KMS-11 (cell line): ENCODE data around the gene PREPL.
"Not testable (repeated sequence)": the region's sequence is repeated elsewhere in the genome, so short reads cannot be mapped to it uniquely, and the experiment has no call there.

Experiments used
- H2AFZ ChIP-seq: fragments of 200-600 bp; sonication (generic); 2 replicates; pipeline ENCODE4 v1.6.1; 2016; ENCODE audit warnings: antibody characterized with exemption, mixed run types, low read depth
- H3K27ac ChIP-seq: fragments of 200-600 bp; sonication (generic); 2 replicates; pipeline ENCODE4 v1.6.1; 2016; ENCODE audit warnings: mild to moderate bottlenecking, mixed run types
- H3K27me3 ChIP-seq: fragments of 200-600 bp; sonication (generic); 2 replicates; pipeline ENCODE4 v1.6.1; 2017; ENCODE audit warnings: mild to moderate bottlenecking, low read depth, mixed run types, moderate library complexity; ENCODE audit not compliant: insufficient read depth
- H3K36me3 ChIP-seq: fragments of 200-600 bp; sonication (generic); 2 replicates; pipeline ENCODE4 v1.6.1; 2017; ENCODE audit warnings: mild to moderate bottlenecking, mixed run types; ENCODE audit not compliant: insufficient read depth
- H3K4me1 ChIP-seq: fragments of 200-600 bp; sonication (generic); 2 replicates; pipeline ENCODE4 v1.6.1; 2016; ENCODE audit warnings: mild to moderate bottlenecking, low read depth, mixed run types; ENCODE audit not compliant: poor library complexity, severe bottlenecking
- H3K4me2 ChIP-seq: fragments of 200-600 bp; sonication (generic); 2 replicates; pipeline ENCODE4 v1.7.0; 2016; ENCODE audit warnings: mild to moderate bottlenecking, mixed run types
- H3K4me3 ChIP-seq: fragments of 200-600 bp; sonication (generic); IDR thresholded peaks from 2 replicates; pipeline ENCODE4 v1.6.1; 2017; ENCODE audit warnings: low read depth, low read length, mixed read lengths; ENCODE audit not compliant: insufficient read depth
- H3K79me2 ChIP-seq: fragments of 200-600 bp; sonication (generic); 2 replicates; pipeline ENCODE4 v1.6.1; 2016; ENCODE audit warnings: low read depth, mixed run types; ENCODE audit not compliant: insufficient read depth
- H3K9ac ChIP-seq: fragments of 200-600 bp; sonication (generic); 2 replicates; pipeline ENCODE4 v1.6.1; 2016; ENCODE audit warnings: mild to moderate bottlenecking, mixed run types
- H4K20me1 ChIP-seq: fragments of 200-600 bp; sonication (generic); 2 replicates; pipeline ENCODE4 v1.6.1; 2016; ENCODE audit warnings: mild to moderate bottlenecking, mixed run types; ENCODE audit not compliant: insufficient read depth
- TF ChIP-seq, protein P1 (sequence below): fragments of 200-600 bp; sonication (generic); conservative IDR thresholded peaks from 2 replicates; pipeline ENCODE4 v1.6.1; 2017; ENCODE audit warnings: low read depth, mild to moderate bottlenecking, antibody characterized with exemption, low read length, moderate library complexity, mixed read lengths

PREPL gene

DNA sequence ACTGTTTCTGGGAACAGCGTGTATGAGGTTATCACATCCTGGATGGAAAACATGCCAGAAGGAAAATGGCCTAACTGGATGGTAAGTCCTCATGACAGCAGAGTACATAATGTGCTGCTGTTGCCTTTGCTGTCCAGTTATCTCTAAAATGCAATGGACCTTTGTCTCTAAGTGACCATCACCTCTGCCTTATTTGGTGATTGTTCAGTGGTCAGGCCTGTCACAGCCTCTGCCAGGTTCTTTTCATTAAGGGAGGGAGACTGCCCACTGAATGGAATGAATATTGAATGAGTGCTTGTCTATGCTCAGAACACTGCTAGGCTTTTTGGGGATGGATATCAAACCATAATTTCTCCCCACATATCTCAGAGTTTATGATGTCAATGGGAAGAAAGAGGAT is 57.0 kb downstream of the PREPL start:
- Histone ChIP-seq H3K79me2 (no peaks in the 10 kb centered on the region), H3K9ac (no peak overlapping the region), H3K4me1 (no peaks in the 10 kb centered on the region), H3K27ac (no peak overlapping the region), H3K36me3 (no peaks in the 10 kb centered on the region), H4K20me1 (no peaks in the 10 kb centered on the region), H3K27me3 (no peaks in the 10 kb centered on the region), H3K4me2 (no peak overlapping the region), H3K4me3 (no peak overlapping the region), H2AFZ (no peak overlapping the region)
- TF ChIP-seq, protein P1, sequence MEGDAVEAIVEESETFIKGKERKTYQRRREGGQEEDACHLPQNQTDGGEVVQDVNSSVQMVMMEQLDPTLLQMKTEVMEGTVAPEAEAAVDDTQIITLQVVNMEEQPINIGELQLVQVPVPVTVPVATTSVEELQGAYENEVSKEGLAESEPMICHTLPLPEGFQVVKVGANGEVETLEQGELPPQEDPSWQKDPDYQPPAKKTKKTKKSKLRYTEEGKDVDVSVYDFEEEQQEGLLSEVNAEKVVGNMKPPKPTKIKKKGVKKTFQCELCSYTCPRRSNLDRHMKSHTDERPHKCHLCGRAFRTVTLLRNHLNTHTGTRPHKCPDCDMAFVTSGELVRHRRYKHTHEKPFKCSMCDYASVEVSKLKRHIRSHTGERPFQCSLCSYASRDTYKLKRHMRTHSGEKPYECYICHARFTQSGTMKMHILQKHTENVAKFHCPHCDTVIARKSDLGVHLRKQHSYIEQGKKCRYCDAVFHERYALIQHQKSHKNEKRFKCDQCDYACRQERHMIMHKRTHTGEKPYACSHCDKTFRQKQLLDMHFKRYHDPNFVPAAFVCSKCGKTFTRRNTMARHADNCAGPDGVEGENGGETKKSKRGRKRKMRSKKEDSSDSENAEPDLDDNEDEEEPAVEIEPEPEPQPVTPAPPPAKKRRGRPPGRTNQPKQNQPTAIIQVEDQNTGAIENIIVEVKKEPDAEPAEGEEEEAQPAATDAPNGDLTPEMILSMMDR = no peak

GRCh38 chr2:44303766-44304165 is 57.5 kb downstream of the PREPL start:
- H3K4me1 ChIP-seq, H2AFZ ChIP-seq, H3K4me2 ChIP-seq, H3K27me3 ChIP-seq, H3K4me3 ChIP-seq, H3K9ac ChIP-seq, H3K79me2 ChIP-seq, H4K20me1 ChIP-seq, H3K27ac ChIP-seq, H3K36me3 ChIP-seq: not testable (repeated sequence)

GRCh38 chr2:44301111-44301510 is 60.2 kb downstream of the PREPL start:
- Histone ChIP-seq H2AFZ (no peak overlapping the region), H3K36me3 (no peaks in the 10 kb centered on the region), H3K9ac (no peak overlapping the region), H3K4me1 (no peaks in the 10 kb centered on the region), H3K27ac (no peak overlapping the region), H3K27me3 (no peaks in the 10 kb centered on the region), H3K4me3 (no peak overlapping the region), H4K20me1 (no peaks in the 10 kb centered on the region), H3K4me2 (no peak overlapping the region), H3K79me2 (no peaks in the 10 kb centered on the region)
- TF ChIP-seq, protein P1 = no peak

DNA sequence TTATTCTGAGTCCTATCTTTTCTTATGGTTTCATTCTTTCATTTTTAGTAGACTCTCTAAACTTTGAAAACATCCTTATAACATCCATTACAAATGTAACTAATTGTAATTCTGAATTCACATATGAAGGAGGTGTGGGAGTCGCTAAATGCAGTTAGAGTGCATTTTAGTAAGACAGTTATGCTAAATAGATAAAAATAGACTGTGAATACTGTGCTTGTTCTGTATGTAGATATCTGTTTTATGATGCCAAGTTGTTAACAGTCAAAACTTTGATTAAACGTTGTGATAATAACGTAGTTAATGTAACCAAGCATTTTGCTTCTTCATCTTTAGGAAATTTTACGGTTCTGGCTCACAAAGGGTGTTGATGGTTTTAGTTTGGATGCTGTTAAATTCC is 61.7 kb downstream of the PREPL start:
- Histone ChIP-seq H3K4me3 (no peak overlapping the region), H3K4me2 (no peak overlapping the region), H3K27me3 (no peaks in the 10 kb centered on the region), H3K4me1 (no peaks in the 10 kb centered on the region), H3K36me3 (no peaks in the 10 kb centered on the region), H3K79me2 (no peaks in the 10 kb centered on the region), H3K27ac (no peak overlapping the region), H3K9ac (no peak overlapping the region), H2AFZ (no peak overlapping the region), H4K20me1 (no peaks in the 10 kb centered on the region)
- TF ChIP-seq, protein P1 = no peak

- Histone ChIP-seq H4K20me1 (no peaks in the 10 kb centered on the region), H2AFZ (no peak overlapping the region), H3K4me1 (no peaks in the 10 kb centered on the region), H3K36me3 (no peaks in the 10 kb centered on the region), H3K79me2 (no peaks in the 10 kb centered on the region), H3K9ac (no peak overlapping the region), H3K27me3 (no peaks in the 10 kb centered on the region), H3K27ac (no peak overlapping the region), H3K4me2 (no peak overlapping the region), H3K4me3 (no peak overlapping the region)
- TF ChIP-seq, protein P1 = no peak
Observed at GRCh38 chr2:44297431-44297830, 63.9 kb downstream of the PREPL start.
